PC-3 (cell line): ENCODE data around the gene UCK2. TPM values are rescaled to one million over a fixed set of nuclear protein-coding genes. Genes with fewer than 3 reads are reported as not detected.

Experiments
- ATAC-seq: fragments of 200-7000 bp; cut with Tn5 transposase; 2 replicates; pipeline ENCODE4 v1.9.1; 2020; ENCODE audit warnings: mild to moderate bottlenecking, moderate library complexity
- BruUV-seq: library from RNA; stranded (reverse); fragments of 400-500 nt; replicated peaks from 2 replicates; lab custom pipeline; 2021; lab: Mats Ljungman, UMichigan
- CTCF ChIA-PET: fragments of 300-600 bp; sonication (Branson Sonifier 250); formaldehyde crosslinking; loops from one replicate; lab custom pipeline; 2022; ENCODE audit warnings: antibody characterized with exemption; lab: Charles Lee
- POLR2A ChIA-PET: fragments of 300-600 bp; sonication (Branson Sonifier 250); formaldehyde crosslinking; loops from one replicate; lab custom pipeline; 2022; ENCODE audit warnings: antibody characterized with exemption; ENCODE audit not compliant: unreplicated experiment; lab: Charles Lee
- DNase-seq: peaks from one replicate; pipeline ENCODE4 v3.0.0-alpha.2; 2015
- H2AFZ ChIP-seq: fragments of 300-600 bp; sonication (generic); 2 replicates; pipeline ENCODE4 v1.6.0; 2016; ENCODE audit warnings: antibody characterized with exemption, low read length
- H3F3A ChIP-seq: fragments of 300-600 bp; sonication (generic); one replicate; pipeline ENCODE4 v1.6.0; 2017; ENCODE audit warnings: antibody characterized with exemption, low read length, control low read depth, mild to moderate bottlenecking; ENCODE audit not compliant: unreplicated experiment
- H3K27ac ChIP-seq: fragments of 300-600 bp; sonication (generic); 2 replicates; pipeline ENCODE4 v1.5.1; 2016; ENCODE audit warnings: mild to moderate bottlenecking, low read length
- H3K27me3 ChIP-seq: fragments of 300-600 bp; sonication (generic); 2 replicates; pipeline ENCODE4 v1.6.1; 2016; ENCODE audit warnings: low read length, mixed read lengths
- H3K36me3 ChIP-seq: fragments of 300-600 bp; sonication (generic); 2 replicates; pipeline ENCODE4 v1.6.1; 2016; ENCODE audit warnings: low read depth, mixed run types, low read length, mixed read lengths
- H3K4me1 ChIP-seq: fragments of 300-600 bp; sonication (generic); 2 replicates; pipeline ENCODE4 v1.5.1; 2016; ENCODE audit warnings: low read length; ENCODE audit not compliant: insufficient read depth
- H3K4me2 ChIP-seq: fragments of 300-600 bp; sonication (generic); 2 replicates; pipeline ENCODE4 v1.6.0; 2016; ENCODE audit warnings: low read length
- H3K4me3 ChIP-seq: fragments of 300-600 bp; sonication (generic); 2 replicates; pipeline ENCODE4 v1.5.1; 2016; ENCODE audit warnings: mild to moderate bottlenecking, low read length, mixed read lengths
- H3K79me2 ChIP-seq: fragments of 300-600 bp; sonication (generic); 2 replicates; pipeline ENCODE4 v1.6.1; 2017; ENCODE audit warnings: low read length, mixed read lengths
- H3K9ac ChIP-seq: fragments of 300-600 bp; sonication (generic); 2 replicates; pipeline ENCODE4 v1.6.0; 2016; ENCODE audit warnings: mild to moderate bottlenecking, low read length
- H3K9me2 ChIP-seq: fragments of 300-600 bp; sonication (generic); replicated peaks from 2 replicates; pipeline ENCODE4 v1.6.1; 2016; ENCODE audit warnings: mixed run types, low read length, mixed read lengths
- H3K9me3 ChIP-seq: fragments of 300-600 bp; sonication (generic); 2 replicates; pipeline ENCODE4 v1.6.1; 2016; ENCODE audit warnings: low read length, mixed read lengths
- H4K20me1 ChIP-seq: fragments of 300-600 bp; sonication (generic); 2 replicates; pipeline ENCODE4 v1.6.1; 2016; ENCODE audit warnings: low read length, mixed read lengths
- EZH2 ChIP-seq: fragments of 300-600 bp; sonication (generic); IDR thresholded peaks from one replicate; pipeline ENCODE4 v1.6.1; 2017; ENCODE audit warnings: antibody characterized with exemption, mild to moderate bottlenecking, low read length; ENCODE audit not compliant: unreplicated experiment
- EZH2phosphoT487 ChIP-seq: fragments of 300-600 bp; sonication (generic); IDR thresholded peaks from 2 replicates; pipeline ENCODE4 v1.6.1; 2018; ENCODE audit warnings: mild to moderate bottlenecking, antibody characterized with exemption, low read length, borderline replicate concordance
- intact Hi-C: fragments of 100-400 bp; cut with micrococcal nuclease; formaldehyde crosslinking; loops from 2 replicates; pipeline ENCODE4 v1.9.0; 2023
- total RNA-seq: library from RNA; depleted of rRNA; stranded (reverse); fragments of >200 nt; gene quantifications from 2 replicates; pipeline ENCODE4 v1.2.3, GENCODE V29; 2014
- TF ChIP-seq, protein P1 (sequence below): fragments of 300-600 bp; sonication (generic); conservative IDR thresholded peaks from 2 replicates; pipeline ENCODE4 v1.5.1; 2017; ENCODE audit warnings: antibody characterized with exemption, low read depth, mild to moderate bottlenecking, low read length

The UCK2 gene
- total RNA-seq, 1 experiment from 2014 or later, result 193 TPM

DNA sequence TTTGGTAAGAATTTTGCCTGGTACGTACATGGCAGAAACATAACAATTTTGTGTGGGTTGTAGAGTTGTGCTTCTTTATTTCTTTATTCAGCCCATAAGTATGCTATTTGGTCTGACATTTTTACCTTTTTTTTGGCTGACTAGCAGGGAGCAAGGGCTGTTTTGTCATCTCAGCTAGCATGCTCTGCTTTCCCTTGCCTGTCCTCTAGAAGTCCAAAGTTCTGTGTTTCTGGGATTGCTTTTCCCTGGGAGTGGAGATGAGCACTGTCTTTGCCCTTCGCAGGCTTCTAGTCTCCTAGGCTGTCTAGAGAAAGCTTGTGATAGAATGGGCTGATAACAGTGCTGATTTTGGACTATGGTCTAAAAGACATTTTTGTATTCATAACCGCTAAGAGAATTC is 7.5 kb downstream of the UCK2 start:
- no peaks in the 10 kb centered on the region for H3K27me3 ChIP-seq
- H3K36me3 ChIP-seq, result peaks cover 2% of the 10 kb centered on the region
- no peak overlapping the region for H3K27ac ChIP-seq
- no TSS peak for BruUV-seq
- no peaks in the 10 kb centered on the region for H3K9me2 ChIP-seq
- intact Hi-C loops, result no loop called here
- no peaks in the 10 kb centered on the region for H3F3A ChIP-seq
- no peak overlapping the region for H2AFZ ChIP-seq
- CTCF ChIA-PET, result no interaction called here
- no peaks in the 10 kb centered on the region for H3K9me3 ChIP-seq
- TF ChIP-seq, protein P1, sequence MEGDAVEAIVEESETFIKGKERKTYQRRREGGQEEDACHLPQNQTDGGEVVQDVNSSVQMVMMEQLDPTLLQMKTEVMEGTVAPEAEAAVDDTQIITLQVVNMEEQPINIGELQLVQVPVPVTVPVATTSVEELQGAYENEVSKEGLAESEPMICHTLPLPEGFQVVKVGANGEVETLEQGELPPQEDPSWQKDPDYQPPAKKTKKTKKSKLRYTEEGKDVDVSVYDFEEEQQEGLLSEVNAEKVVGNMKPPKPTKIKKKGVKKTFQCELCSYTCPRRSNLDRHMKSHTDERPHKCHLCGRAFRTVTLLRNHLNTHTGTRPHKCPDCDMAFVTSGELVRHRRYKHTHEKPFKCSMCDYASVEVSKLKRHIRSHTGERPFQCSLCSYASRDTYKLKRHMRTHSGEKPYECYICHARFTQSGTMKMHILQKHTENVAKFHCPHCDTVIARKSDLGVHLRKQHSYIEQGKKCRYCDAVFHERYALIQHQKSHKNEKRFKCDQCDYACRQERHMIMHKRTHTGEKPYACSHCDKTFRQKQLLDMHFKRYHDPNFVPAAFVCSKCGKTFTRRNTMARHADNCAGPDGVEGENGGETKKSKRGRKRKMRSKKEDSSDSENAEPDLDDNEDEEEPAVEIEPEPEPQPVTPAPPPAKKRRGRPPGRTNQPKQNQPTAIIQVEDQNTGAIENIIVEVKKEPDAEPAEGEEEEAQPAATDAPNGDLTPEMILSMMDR, result no peak
- TF ChIP-seq EZH2 (no peak), EZH2phosphoT487 (no peak)
- H3K4me1 ChIP-seq, result peaks cover 1% of the 10 kb centered on the region; the same call in 1 of the 2 replicates
- no peak overlapping the region for H3K9ac ChIP-seq
- H4K20me1 ChIP-seq, result peaks cover 85% of the 10 kb centered on the region
- ATAC-seq (no peak), DNase-seq (no peak)
- H3K4me2 ChIP-seq, result no peak overlapping the region
- peaks cover 100% of the 10 kb centered on the region for H3K79me2 ChIP-seq
- POLR2A ChIA-PET, result no interaction called here
- H3K4me3 ChIP-seq, result no peak overlapping the region

DNA sequence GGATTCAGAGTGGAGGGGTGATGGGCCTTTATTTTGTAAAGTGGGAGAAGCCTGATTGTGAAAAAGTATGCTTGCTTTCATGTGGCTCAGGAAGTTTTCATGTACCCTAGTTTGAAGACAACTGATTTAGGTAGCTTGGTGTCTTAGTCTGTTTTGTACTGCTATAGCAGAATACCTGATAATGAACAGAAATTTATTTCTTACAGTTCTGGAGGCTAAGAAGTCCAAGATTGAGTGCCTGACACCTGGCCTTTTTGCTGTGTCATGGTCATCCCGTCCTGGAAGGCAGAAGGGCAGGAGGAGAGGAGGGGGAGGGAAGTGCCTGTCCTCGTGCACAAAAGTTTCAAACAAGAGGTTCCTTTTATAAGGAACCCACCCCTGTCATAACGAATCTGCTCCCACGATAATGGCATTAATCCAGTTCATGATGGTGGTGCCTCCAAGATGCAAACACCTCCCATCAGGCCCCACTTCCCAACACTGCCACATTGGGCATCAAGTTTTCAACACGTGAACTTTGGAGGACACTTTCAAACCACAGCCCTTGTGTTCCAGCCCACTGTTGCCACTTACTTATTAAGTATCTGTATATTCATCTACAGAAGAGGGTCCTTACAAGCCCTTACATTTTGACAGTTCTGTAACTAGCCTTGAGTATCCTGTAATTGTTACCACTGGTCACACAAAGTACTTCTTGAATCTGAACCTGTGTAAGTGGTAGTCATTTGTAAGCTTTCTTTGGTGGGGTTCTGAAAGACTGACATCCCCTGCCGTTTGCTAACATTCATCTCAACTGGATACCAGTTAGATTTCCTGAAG is 9.5 kb downstream of the UCK2 start:
- BruUV-seq, result no TSS peak
- Histone ChIP-seq H4K20me1 (peaks cover 84% of the 10 kb centered on the region), H3K4me3 (no peak overlapping the region), H3K36me3 (peaks cover 2% of the 10 kb centered on the region), H2AFZ (no peak overlapping the region), H3K4me1 (peaks cover 7% of the 10 kb centered on the region), H3K9me3 (no peaks in the 10 kb centered on the region), H3K79me2 (peaks cover 100% of the 10 kb centered on the region), H3K4me2 (no peak overlapping the region), H3K9ac (no peak overlapping the region), H3K27ac (no peak overlapping the region), H3F3A (no peaks in the 10 kb centered on the region), H3K9me2 (no peaks in the 10 kb centered on the region), H3K27me3 (no peaks in the 10 kb centered on the region)
- no peak for TF ChIP-seq EZH2
- TF ChIP-seq, protein P1, result no peak
- TF ChIP-seq EZH2phosphoT487, result no peak
- ChIA-PET CTCF (no interaction called here), POLR2A (no interaction called here)
- DNase-seq, result no peak
- ATAC-seq, result no peak
- intact Hi-C loops, result no loop called here

DNA sequence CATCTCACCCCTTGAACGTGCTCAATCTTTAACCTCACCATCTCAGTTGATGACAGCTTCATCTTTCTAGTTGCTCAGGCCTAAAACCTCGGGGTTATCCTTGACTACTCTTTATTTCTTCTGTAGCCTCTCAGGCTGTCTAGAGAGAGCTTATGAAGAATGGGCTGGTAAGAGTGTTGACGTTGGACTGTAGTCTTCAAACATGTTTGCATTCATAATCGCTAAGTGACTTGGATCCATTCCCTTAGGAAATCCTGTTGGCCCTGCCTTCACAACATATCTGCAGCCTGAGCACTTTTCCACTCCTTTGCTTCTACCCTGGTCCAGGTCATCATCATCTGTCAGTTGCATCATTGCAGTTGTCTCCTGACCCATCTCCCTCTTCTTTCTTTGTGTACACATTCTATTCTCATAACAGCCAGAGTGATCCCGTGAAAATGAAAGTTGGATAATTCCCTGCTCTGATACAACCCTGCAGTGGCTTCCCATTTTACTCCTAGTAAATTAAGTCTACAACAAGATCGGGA is 10.5 kb downstream of the UCK2 start:
- Histone ChIP-seq H3F3A (no peaks in the 10 kb centered on the region), H3K9me2 (no peaks in the 10 kb centered on the region), H3K4me1 (peaks cover 17% of the 10 kb centered on the region), H3K4me3 (no peak overlapping the region), H3K79me2 (peaks cover 100% of the 10 kb centered on the region), H3K27me3 (no peaks in the 10 kb centered on the region), H3K9me3 (no peaks in the 10 kb centered on the region), H3K9ac (no peak overlapping the region), H2AFZ (no peak overlapping the region), H3K36me3 (peaks cover 2% of the 10 kb centered on the region), H4K20me1 (peaks cover 84% of the 10 kb centered on the region), H3K27ac (no peak overlapping the region), H3K4me2 (no peak overlapping the region)
- TF ChIP-seq, protein P1, result no peak
- TF ChIP-seq EZH2phosphoT487 (no peak), EZH2 (no peak)
- POLR2A ChIA-PET, result no interaction called here
- BruUV-seq, result no TSS peak
- DNase-seq (no peak), ATAC-seq (no peak)
- CTCF ChIA-PET, result no interaction called here
- intact Hi-C loops, result no loop called here
